ENCODE results near the gene MTAP. TPM values are rescaled to one million over a fixed set of nuclear protein-coding genes. Genes with fewer than 3 reads are reported as not detected.

MTAP gene
- total RNA-seq, result 10 to 100 TPM; 54.1 to 54.5 TPM

DNA sequence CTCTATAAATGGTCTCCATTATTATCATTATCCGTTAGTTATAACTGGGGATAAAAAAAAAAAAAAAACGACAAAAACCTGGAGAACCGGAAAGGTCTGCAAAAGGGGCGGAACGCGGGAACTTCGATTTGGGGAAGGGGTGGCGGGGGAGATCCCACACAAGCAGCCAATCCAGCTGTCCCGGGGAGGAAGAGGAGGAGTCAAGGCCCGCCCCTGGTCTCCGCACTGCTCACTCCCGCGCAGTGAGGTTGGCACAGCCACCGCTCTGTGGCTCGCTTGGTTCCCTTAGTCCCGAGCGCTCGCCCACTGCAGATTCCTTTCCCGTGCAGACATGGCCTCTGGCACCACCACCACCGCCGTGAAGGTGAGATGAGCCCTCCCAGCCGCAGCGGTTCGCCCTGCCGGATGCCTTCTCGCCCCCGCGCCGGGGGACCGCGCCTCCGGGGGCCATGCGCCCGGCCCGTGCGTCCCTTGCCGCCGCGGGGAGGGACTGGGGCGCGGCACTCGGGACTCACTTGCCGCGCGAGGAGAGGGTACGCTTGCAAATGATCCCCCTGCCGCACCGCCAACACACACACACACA, at the start of gene MTAP:
Gene MTAP, plus strand, starts transcription at position 219 of the 583 bp plus-strand sequence. Its CDS starts 113 bp downstream, at position 332.
- H3K4me3 Mint-ChIP-seq, result peak within 1 kb of the TSS; percentile 99
- ATAC-seq (ENCODE audit: low read depth), result peak; percentile 82
- H3K9me3 Mint-ChIP-seq, result no peaks in the 10 kb centered on the region

DNA sequence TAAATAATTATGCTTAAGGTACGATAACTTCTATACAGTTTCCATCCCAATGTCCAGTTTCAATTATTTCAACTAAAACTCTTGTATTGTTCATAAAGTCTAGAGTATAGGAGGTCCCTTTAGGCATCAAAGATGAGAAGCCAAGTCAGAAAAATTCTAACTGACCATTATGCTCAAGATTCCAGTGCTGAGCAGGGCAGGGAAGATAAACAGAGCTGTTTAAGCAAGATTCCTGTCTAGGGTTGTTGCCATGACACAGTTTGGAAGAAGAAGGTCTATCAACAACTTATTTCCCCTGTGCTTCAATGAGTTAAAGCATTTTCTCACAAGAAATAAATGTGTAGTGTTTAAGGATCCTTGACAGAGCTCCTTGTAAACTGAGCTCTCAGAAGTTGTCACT, 48.9 kb upstream of the MTAP start:
- H3K9me3 Mint-ChIP-seq, result peaks cover 2% of the 10 kb centered on the region
- H3K4me3 Mint-ChIP-seq, result no peak overlapping the region
- no peak overlapping the region for H3K27ac Mint-ChIP-seq
- DNase-seq (no peak), ATAC-seq (ENCODE audit: low read depth) (no peak)
- H3K27me3 Mint-ChIP-seq, result peaks cover 50% of the 10 kb centered on the region
- H3K4me1 Mint-ChIP-seq, result no peaks in the 10 kb centered on the region
- H3K36me3 Mint-ChIP-seq, result peaks cover 1% of the 10 kb centered on the region
- POLR2A ChIA-PET, result no interaction called here

More for the DNA sequence above, at the start of gene MTAP:
- DNase-seq, result peak; percentile 81
- Mint-ChIP-seq H3K27me3 (peaks cover 22% of the 10 kb centered on the region), H3K4me1 (peaks cover 31% of the 10 kb centered on the region), H3K27ac (peak within 1 kb of the TSS; percentile 99), H3K36me3 (peaks cover 8% of the 10 kb centered on the region)
- POLR2A ChIA-PET, result interaction anchor here (0.6 to 0.7 kb wide), 4 partner anchors 188 to 358 kb away, joined by 3 to 4 read pairs (median 4); no protein-coding TSS in a partner anchor

DNA sequence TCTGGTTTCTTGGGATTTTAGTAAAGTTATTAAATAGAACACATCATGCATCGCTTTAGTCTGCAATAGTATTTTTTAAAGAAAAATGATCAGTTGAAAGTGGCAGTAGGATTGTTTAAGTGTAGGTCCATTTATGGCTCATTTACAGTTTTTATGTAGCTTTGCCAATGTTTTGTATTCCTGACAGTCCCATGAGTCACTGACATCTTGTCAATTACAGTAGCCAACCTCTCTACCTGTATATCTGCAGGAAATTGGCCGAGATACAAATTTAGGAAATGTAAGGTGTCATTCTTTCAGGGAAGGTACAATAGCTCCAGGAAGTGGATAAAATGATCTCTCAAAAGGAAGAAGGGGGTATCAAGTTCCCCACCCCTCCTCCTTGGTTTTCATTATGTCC, 47.7 kb upstream of the MTAP start:
- Mint-ChIP-seq H3K4me1 (peaks cover 2% of the 10 kb centered on the region), H3K27me3 (peaks cover 56% of the 10 kb centered on the region), H3K27ac (no peak overlapping the region), H3K9me3 (peaks cover 2% of the 10 kb centered on the region), H3K4me3 (no peak overlapping the region), H3K36me3 (peaks cover 3% of the 10 kb centered on the region)
- ATAC-seq (ENCODE audit: low read depth), result no peak
- POLR2A ChIA-PET, result no interaction called here
- no peak for DNase-seq

DNA sequence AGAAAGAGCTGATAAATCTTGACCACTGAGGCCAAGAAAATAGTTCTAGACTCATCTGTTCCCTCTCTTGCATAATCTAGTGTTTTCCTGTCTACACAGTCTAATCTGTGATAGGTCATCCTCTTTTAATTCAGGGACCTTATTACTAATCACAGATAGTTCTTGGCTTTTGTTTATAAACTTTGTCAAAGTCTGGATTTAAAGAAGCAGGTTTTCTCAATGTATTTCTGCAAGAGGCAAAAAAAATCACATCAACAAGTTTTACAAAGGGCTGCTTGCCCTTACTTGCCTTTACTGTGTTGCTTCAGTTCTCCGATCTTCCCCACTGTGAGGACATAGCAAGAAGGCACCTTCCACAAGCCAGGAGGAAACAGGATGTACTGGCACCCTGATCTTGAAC, 43.9 kb upstream of the MTAP start:
- DNase-seq (no peak), ATAC-seq (ENCODE audit: low read depth) (no peak)
- Mint-ChIP-seq H3K36me3 (peaks cover 8% of the 10 kb centered on the region), H3K9me3 (peaks cover 2% of the 10 kb centered on the region), H3K27me3 (peaks cover 58% of the 10 kb centered on the region), H3K4me3 (no peak overlapping the region), H3K27ac (no peak overlapping the region), H3K4me1 (peaks cover 19% of the 10 kb centered on the region)
- POLR2A ChIA-PET, result no interaction called here

- Mint-ChIP-seq H3K4me3 (peak overlapping the region; percentile 68), H3K27me3 (peaks cover 60% of the 10 kb centered on the region), H3K9me3 (no peaks in the 10 kb centered on the region), H3K4me1 (peaks cover 23% of the 10 kb centered on the region), H3K36me3 (peaks cover 8% of the 10 kb centered on the region), H3K27ac (peak overlapping the region; percentile 76)
- no peak for DNase-seq
- POLR2A ChIA-PET, result interaction anchor here (0.7 to 1.5 kb wide), 2 partner anchors 17 to 712 kb away, joined by 3 to 6 read pairs; no protein-coding TSS in a partner anchor
- peak; percentile 95 for ATAC-seq (ENCODE audit: low read depth)
Observed at GRCh38 chr9:21761309-21761901, 41.0 kb upstream of the MTAP start.

GRCh38 chr9:21762064-21762463, 40.4 kb upstream of the MTAP start:
- Mint-ChIP-seq H3K27me3 (peaks cover 61% of the 10 kb centered on the region), H3K4me1 (peaks cover 23% of the 10 kb centered on the region), H3K36me3 (peaks cover 8% of the 10 kb centered on the region), H3K9me3 (peaks cover 1% of the 10 kb centered on the region), H3K4me3 (no peak overlapping the region), H3K27ac (no peak overlapping the region)
- POLR2A ChIA-PET, result no interaction called here
- ATAC-seq (ENCODE audit: low read depth), result no peak
- DNase-seq, result no peak

DNA sequence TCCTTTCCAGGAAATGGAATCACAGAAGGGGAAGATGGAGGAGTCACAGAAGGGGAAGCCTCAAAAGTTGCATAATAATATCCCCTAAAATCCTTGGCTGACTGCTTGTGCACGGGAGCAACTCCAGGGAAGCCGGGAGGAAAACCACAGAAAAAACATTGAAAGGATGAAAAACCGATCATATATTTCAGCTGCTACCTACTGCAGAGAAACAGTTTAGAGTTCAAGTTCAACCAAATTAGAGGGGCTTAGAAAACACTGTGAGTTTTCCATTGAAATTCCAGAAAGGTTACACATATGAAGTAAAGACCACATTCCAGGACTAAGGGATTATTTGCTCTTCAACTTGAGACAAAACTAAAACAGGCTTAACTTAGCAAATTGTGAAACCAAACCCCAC, 37.6 kb upstream of the MTAP start:
- peaks cover 14% of the 10 kb centered on the region for H3K36me3 Mint-ChIP-seq
- peaks cover 4% of the 10 kb centered on the region for H3K9me3 Mint-ChIP-seq
- ATAC-seq (ENCODE audit: low read depth), result no peak
- H3K27me3 Mint-ChIP-seq, result peaks cover 50% of the 10 kb centered on the region
- DNase-seq, result no peak
- no peak overlapping the region for H3K4me3 Mint-ChIP-seq
- H3K4me1 Mint-ChIP-seq, result peaks cover 23% of the 10 kb centered on the region
- POLR2A ChIA-PET, result no interaction called here
- no peak overlapping the region for H3K27ac Mint-ChIP-seq

DNA sequence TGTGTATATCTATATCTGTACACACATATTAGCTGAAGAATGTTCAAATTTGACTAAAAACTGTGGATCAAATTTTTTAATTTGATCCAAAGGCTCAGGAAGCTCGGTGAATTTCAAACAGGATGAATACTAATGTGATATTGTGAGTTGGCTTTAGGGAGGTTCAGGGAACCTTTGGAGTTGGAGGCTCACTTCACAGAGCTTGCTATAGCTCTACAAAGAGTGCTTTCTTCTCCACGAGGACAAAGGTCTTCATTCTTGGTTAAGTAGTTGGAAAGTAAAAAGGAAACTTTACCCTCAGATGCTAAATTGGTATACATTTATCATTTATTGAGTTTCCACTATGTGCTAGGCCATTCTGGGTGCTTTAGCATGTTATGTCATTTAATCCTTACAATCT, 36.3 kb upstream of the MTAP start:
- H3K4me1 Mint-ChIP-seq, result peaks cover 26% of the 10 kb centered on the region
- no peak overlapping the region for H3K4me3 Mint-ChIP-seq
- peaks cover 4% of the 10 kb centered on the region for H3K9me3 Mint-ChIP-seq
- POLR2A ChIA-PET, result no interaction called here
- H3K27ac Mint-ChIP-seq, result no peak overlapping the region
- DNase-seq (no peak), ATAC-seq (ENCODE audit: low read depth) (no peak)
- H3K36me3 Mint-ChIP-seq, result peaks cover 17% of the 10 kb centered on the region
- H3K27me3 Mint-ChIP-seq, result peaks cover 49% of the 10 kb centered on the region

GRCh38 chr9:21770871-21771560, 31.4 kb upstream of the MTAP start:
- POLR2A ChIA-PET, result interaction anchor here (0.7 kb wide), 1 partner anchor 367 kb away, joined by 3 read pairs; no protein-coding TSS in a partner anchor
- Mint-ChIP-seq H3K4me3 (no peak overlapping the region), H3K36me3 (peaks cover 13% of the 10 kb centered on the region), H3K9me3 (peaks cover 4% of the 10 kb centered on the region), H3K27me3 (peaks cover 8% of the 10 kb centered on the region), H3K4me1 (peaks cover 14% of the 10 kb centered on the region), H3K27ac (no peak overlapping the region)
- ATAC-seq (ENCODE audit: low read depth), result no peak
- no peak for DNase-seq

DNA sequence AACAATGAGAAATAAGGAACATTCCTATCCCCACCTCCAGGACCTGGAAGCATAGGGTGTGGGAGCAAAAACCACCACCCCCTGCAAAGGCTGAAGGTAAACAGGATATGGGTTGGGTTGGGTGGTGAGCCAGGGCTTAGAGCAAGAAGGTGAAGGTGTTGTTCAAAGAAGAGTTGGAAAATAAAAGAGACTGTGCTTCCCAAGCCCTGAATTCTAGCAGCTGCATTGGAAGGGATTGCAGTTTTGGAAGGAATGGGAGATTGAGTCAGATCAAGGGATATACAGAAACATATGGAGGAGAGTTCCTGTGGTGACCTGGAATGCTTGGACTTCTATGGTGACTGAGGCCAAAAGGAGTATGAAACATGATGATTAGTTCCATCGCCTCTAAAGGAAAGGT, 24.7 kb upstream of the MTAP start:
- no peak overlapping the region for H3K27ac Mint-ChIP-seq
- H3K4me3 Mint-ChIP-seq, result no peak overlapping the region
- POLR2A ChIA-PET, result interaction anchor here (1.3 kb wide), 1 partner anchor 17 kb away, joined by 6 read pairs; no protein-coding TSS in a partner anchor
- no peaks in the 10 kb centered on the region for H3K27me3 Mint-ChIP-seq
- ATAC-seq (ENCODE audit: low read depth), result peak; percentile 76
- H3K9me3 Mint-ChIP-seq, result no peaks in the 10 kb centered on the region
- DNase-seq, result no peak
- peaks cover 1% of the 10 kb centered on the region for H3K36me3 Mint-ChIP-seq
- H3K4me1 Mint-ChIP-seq, result peaks cover 2% of the 10 kb centered on the region

- DNase-seq (no peak), ATAC-seq (ENCODE audit: low read depth) (peak; percentile 26)
- Mint-ChIP-seq H3K4me3 (no peak overlapping the region), H3K4me1 (peaks cover 2% of the 10 kb centered on the region), H3K27ac (peak overlapping the region; percentile 38), H3K36me3 (peaks cover 1% of the 10 kb centered on the region), H3K9me3 (no peaks in the 10 kb centered on the region), H3K27me3 (no peaks in the 10 kb centered on the region)
- POLR2A ChIA-PET, result interaction anchor here (1.3 kb wide), 1 partner anchor 17 kb away, joined by 6 read pairs; no protein-coding TSS in a partner anchor
Observed at GRCh38 chr9:21778304-21778703, 24.1 kb upstream of the MTAP start.

DNA sequence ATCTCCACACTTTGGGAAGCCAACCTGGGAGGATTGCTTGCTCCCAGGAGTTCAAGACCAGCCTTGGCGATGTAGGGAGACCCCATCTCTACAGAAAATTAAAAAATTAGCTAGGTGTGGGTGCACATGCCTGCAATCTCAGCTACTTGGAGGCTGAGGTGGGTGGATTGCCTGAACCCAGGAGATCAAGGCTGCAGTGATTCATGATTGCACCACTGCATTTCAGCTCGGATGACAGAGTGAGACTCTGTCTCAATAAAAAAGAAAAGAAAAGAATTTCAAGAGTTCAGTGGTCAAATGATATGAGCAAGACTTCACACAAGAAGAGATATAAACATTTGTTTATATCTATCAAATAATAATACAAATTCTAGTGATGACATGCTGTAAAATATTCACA, 23.0 kb upstream of the MTAP start:
- no peaks in the 10 kb centered on the region for H3K9me3 Mint-ChIP-seq
- H3K27ac Mint-ChIP-seq, result no peak overlapping the region
- no peak overlapping the region for H3K4me3 Mint-ChIP-seq
- no peaks in the 10 kb centered on the region for H3K27me3 Mint-ChIP-seq
- ATAC-seq (ENCODE audit: low read depth), result no peak
- POLR2A ChIA-PET, result no interaction called here
- no peak for DNase-seq
- H3K4me1 Mint-ChIP-seq, result peaks cover 2% of the 10 kb centered on the region
- peaks cover 1% of the 10 kb centered on the region for H3K36me3 Mint-ChIP-seq

GRCh38 chr9:21781656-21782055, 20.8 kb upstream of the MTAP start:
- Mint-ChIP-seq H3K27ac (no peak overlapping the region), H3K36me3 (peaks cover 1% of the 10 kb centered on the region), H3K27me3 (peaks cover 3% of the 10 kb centered on the region), H3K9me3 (no peaks in the 10 kb centered on the region), H3K4me1 (peaks cover 2% of the 10 kb centered on the region), H3K4me3 (no peak overlapping the region)
- ATAC-seq (ENCODE audit: low read depth), result no peak
- DNase-seq, result no peak
- POLR2A ChIA-PET, result no interaction called here

- POLR2A ChIA-PET, result no interaction called here
- H3K4me1 Mint-ChIP-seq, result peaks cover 2% of the 10 kb centered on the region
- DNase-seq (no peak), ATAC-seq (ENCODE audit: low read depth) (no peak)
- peaks cover 1% of the 10 kb centered on the region for H3K36me3 Mint-ChIP-seq
- no peak overlapping the region for H3K27ac Mint-ChIP-seq
- no peak overlapping the region for H3K4me3 Mint-ChIP-seq
- peaks cover 3% of the 10 kb centered on the region for H3K27me3 Mint-ChIP-seq
- H3K9me3 Mint-ChIP-seq, result no peaks in the 10 kb centered on the region
Observed at GRCh38 chr9:21782205-21782604, 20.2 kb upstream of the MTAP start.

Data from activated naive CD8-positive, alpha-beta T cell treated with anti-CD3 and anti-CD28 coated beads, Interleukin-2, amount 10 ng/mL, durations not matched to agents 7 days and 5 days (primary cell).